ENCODE measurements around the gene CLDN11.

- TF ChIP-seq CTCF (conservative IDR thresholded peaks at IDR 0.05 in 1 of 2, IDR thresholded peaks at IDR 0.05 in 1 of 2; ENCODE audit: extremely low read depth in 1 of 2, insufficient read depth in 1 of 2, low read depth in 1 of 2, low read length in 2 of 2) = no peak
- TF ChIP-seq EZH2 (IDR thresholded peaks at IDR 0.05; ENCODE audit: borderline replicate concordance, low read length) = no peak
Measured at GRCh38 chr3:170432416-170432815, 13.7 kb downstream of the CLDN11 start.
